ENCODE measurements around the gene SORCS2. TPM values are rescaled to one million over a fixed set of nuclear protein-coding genes. Genes with fewer than 3 reads are reported as not detected.

SORCS2 gene
- total RNA-seq, 1 experiment from 2014 or later, result 0.15 TPM

GRCh38 chr4:7510538-7510937 lies 318.2 kb downstream of the SORCS2 start:
- TF ChIP-seq CTCF (IDR thresholded peaks at IDR 0.05), result no peak
- TF ChIP-seq POLR2AphosphoS5 (IDR thresholded peaks at IDR 0.05; ENCODE audit: low read depth, low read length), result no peak
- no peak for TF ChIP-seq REST (IDR thresholded peaks at IDR 0.05; ENCODE audit: insufficient read depth in 1 of 2, low read depth in 2 of 2, low read length in 1 of 2)
- TF ChIP-seq SIN3A (IDR thresholded peaks at IDR 0.05; ENCODE audit: borderline replicate concordance, insufficient read depth, low read depth, low read length), result no peak
- DNase-seq (ENCODE audit: low read depth, low spot score) (no peak), ATAC-seq (no peak)
- no TSS peak for BruUV-seq (replicated peaks)
- POLR2A ChIA-PET, result no interaction called here
- intact Hi-C loops (cut with micrococcal nuclease; ENCODE audit: unreplicated experiment), result no loop called here
- H3K4me3 ChIP-seq (ENCODE audit: low read depth in 2 of 2, low read length in 2 of 2), result no peak overlapping the region
- H3K4me1 ChIP-seq (ENCODE audit: control insufficient read depth, insufficient read depth, low read length), result no peaks in the 10 kb centered on the region
- in situ Hi-C loops (cut with HindIII; ENCODE audit: low pct_unique_long_range_greater_than_20kb, low sequenced_read_pairs), result no loop called here
- no peaks in the 10 kb centered on the region for H3K36me3 ChIP-seq (ENCODE audit: control insufficient read depth, insufficient read depth, low read length)
- no peaks in the 10 kb centered on the region for H3K9me3 ChIP-seq (ENCODE audit: control insufficient read depth, insufficient read depth, low read depth, low read length)
- H3K27ac ChIP-seq (ENCODE audit: low read length), result no peak overlapping the region
- H3K27me3 ChIP-seq (ENCODE audit: control insufficient read depth, insufficient read depth, low read length), result no peaks in the 10 kb centered on the region
- CTCF ChIA-PET, result no interaction called here

- Histone ChIP-seq H3K27ac (ENCODE audit: low read length) (no peak overlapping the region), H3K27me3 (ENCODE audit: control insufficient read depth, insufficient read depth, low read length) (no peaks in the 10 kb centered on the region), H3K36me3 (ENCODE audit: control insufficient read depth, insufficient read depth, low read length) (no peaks in the 10 kb centered on the region), H3K9me3 (ENCODE audit: control insufficient read depth, insufficient read depth, low read depth, low read length) (no peaks in the 10 kb centered on the region), H3K4me1 (ENCODE audit: control insufficient read depth, insufficient read depth, low read length) (no peaks in the 10 kb centered on the region), H3K4me3 (ENCODE audit: low read depth in 2 of 2, low read length in 2 of 2) (no peak overlapping the region)
- intact Hi-C loops (cut with micrococcal nuclease; ENCODE audit: unreplicated experiment), result no loop called here
- no peak for DNase-seq (ENCODE audit: low read depth, low spot score)
- no TSS peak for BruUV-seq (replicated peaks)
- no peak for TF ChIP-seq SIN3A (IDR thresholded peaks at IDR 0.05; ENCODE audit: borderline replicate concordance, insufficient read depth, low read depth, low read length)
- no peak for TF ChIP-seq POLR2AphosphoS5 (IDR thresholded peaks at IDR 0.05; ENCODE audit: low read depth, low read length)
- no peak for TF ChIP-seq REST (IDR thresholded peaks at IDR 0.05; ENCODE audit: insufficient read depth in 1 of 2, low read depth in 2 of 2, low read length in 1 of 2)
- no peak for TF ChIP-seq TCF7L2 (IDR thresholded peaks at IDR 0.05; ENCODE audit: low read depth, low read length)
- TF ChIP-seq CTCF (IDR thresholded peaks at IDR 0.05), result no peak
- CTCF ChIA-PET, result no interaction called here
- no peak for ATAC-seq
- POLR2A ChIA-PET, result no interaction called here
- in situ Hi-C loops (cut with HindIII; ENCODE audit: low pct_unique_long_range_greater_than_20kb, low sequenced_read_pairs), result no loop called here
Measured at GRCh38 chr4:7511525-7511924, 319.2 kb downstream of the SORCS2 start.

Measured in Panc1 (cell line).